Fibroblast of lung (primary cell): ENCODE results near the gene MSGN1. TPM values are rescaled to one million over a fixed set of nuclear protein-coding genes. Genes with fewer than 3 reads are reported as not detected.

Source experiments
- DNase-seq, 2 donors: peaks; one replicate each; pipeline versions ENCODE4 v3.0.0 to v3.0.0-alpha.2; 2010; ENCODE audit warnings: low read depth in 2 of 2
- H2AFZ ChIP-seq: 2 replicates; pipeline ENCODE4 v1.5.1; 2012; ENCODE audit warnings: low read length, control low read depth, inconsistent platforms
- H3K27ac ChIP-seq: 2 replicates; pipeline ENCODE4 v1.5.1; 2011; ENCODE audit warnings: low read length, control low read depth; ENCODE audit not compliant: insufficient read depth
- H3K27me3 ChIP-seq: 2 replicates; pipeline ENCODE4 v1.5.1; 2011; ENCODE audit warnings: mild to moderate bottlenecking, low read length; ENCODE audit not compliant: control insufficient read depth, insufficient read depth
- H3K36me3 ChIP-seq: 2 replicates; pipeline ENCODE4 v1.5.1; 2011; ENCODE audit warnings: low read length; ENCODE audit not compliant: control insufficient read depth, insufficient read depth
- H3K4me1 ChIP-seq: 2 replicates; pipeline ENCODE4 v1.5.1; 2011; ENCODE audit warnings: low read length; ENCODE audit not compliant: control insufficient read depth, insufficient read depth; ENCODE audit errors: extremely low read depth
- H3K4me2 ChIP-seq: 2 replicates; pipeline ENCODE4 v1.5.1; 2011; ENCODE audit warnings: low read length, control low read depth; ENCODE audit not compliant: insufficient read depth; ENCODE audit errors: extremely low read depth
- H3K4me3 ChIP-seq, 4 experiments: fragments of 200-600 bp in 1 of 4; sonication (generic) in 1 of 4; replicated peaks in 1 of 4; 2 replicates each; pipeline ENCODE4 v1.5.1; 2011 to 2016; ENCODE audit warnings: low read length in 4 of 4, low read depth in 3 of 4, mild to moderate bottlenecking in 3 of 4, control low read depth in 2 of 4, inconsistent platforms in 1 of 4, mixed read lengths in 1 of 4; ENCODE audit not compliant: insufficient read depth in 1 of 4; ENCODE audit errors: control extremely low read depth in 1 of 4
- H3K79me2 ChIP-seq: 2 replicates; pipeline ENCODE4 v1.5.1; 2012; ENCODE audit warnings: mild to moderate bottlenecking, low read length, inconsistent platforms; ENCODE audit not compliant: control insufficient read depth, insufficient read depth
- H3K9ac ChIP-seq: 2 replicates; pipeline ENCODE4 v1.5.1; 2011; ENCODE audit warnings: mild to moderate bottlenecking, low read length, control low read depth; ENCODE audit not compliant: insufficient read depth
- H3K9me3 ChIP-seq: 2 replicates; pipeline ENCODE4 v1.5.1; 2012; ENCODE audit warnings: low read depth, low read length; ENCODE audit not compliant: control insufficient read depth, insufficient read depth
- H4K20me1 ChIP-seq: 2 replicates; pipeline ENCODE4 v1.5.1; 2011; ENCODE audit warnings: low read length; ENCODE audit not compliant: control insufficient read depth, insufficient read depth; ENCODE audit errors: extremely low read depth
- EZH2 ChIP-seq: IDR thresholded peaks from 2 replicates; pipeline ENCODE4 v1.5.1; 2012; ENCODE audit warnings: low read length, control low read depth, mild to moderate bottlenecking; ENCODE audit errors: missing control alignments
- polyA plus RNA-seq, 2 donors: library from polyadenylated mRNA; depleted of rRNA in 1 of 2; stranded (reverse) in 1 of 2; unstranded in 1 of 2; fragments of >200 nt; gene quantifications; 2 replicates each; pipeline ENCODE4 v1.2.1, GENCODE V29; 2011 to 2012; ENCODE audit warnings: missing spikeins in 1 of 2
- total RNA-seq: library from RNA; depleted of rRNA; stranded (reverse); fragments of >200 nt; gene quantifications from 2 replicates; pipeline ENCODE4 v1.2.1, GENCODE V29; 2014
- TF ChIP-seq, protein P1 (sequence below), 2 donors: IDR thresholded peaks in 1 of 2; conservative IDR thresholded peaks in 1 of 2; 1 replicate in 1 of 2; 2 replicates in 1 of 2; pipeline ENCODE4 v1.5.1; 2011 to 2012; ENCODE audit warnings: low read length in 2 of 2, control low read depth in 1 of 2, inconsistent platforms in 1 of 2, low read depth in 1 of 2, mild to moderate bottlenecking in 1 of 2

MSGN1 gene
- total and polyA plus RNA-seq, 2 donors (not counting 1 experiment from before 2014, with no cell fraction given): not detected

DNA sequence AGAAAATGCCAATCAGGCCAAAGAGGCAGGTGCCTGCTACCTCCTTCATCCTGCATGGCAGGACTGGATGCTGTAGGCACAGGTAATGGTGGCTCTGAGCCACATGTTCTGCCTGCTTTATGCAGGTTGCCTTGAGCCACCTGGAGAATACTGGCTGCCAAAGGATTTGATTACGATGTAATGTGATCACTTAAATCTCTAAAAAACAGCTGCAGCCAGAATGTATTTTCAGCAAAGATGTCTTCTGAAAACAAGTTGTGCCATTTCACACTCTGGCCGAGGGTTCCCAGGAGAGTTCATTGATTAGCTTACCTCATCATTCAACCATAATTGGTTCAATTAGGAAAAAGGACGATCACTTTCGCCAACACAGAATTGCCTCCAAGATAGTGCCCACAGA, 17.9 kb upstream of the MSGN1 start:
- Histone ChIP-seq H3K27ac (no peak overlapping the region), H2AFZ (no peak overlapping the region), H3K79me2 (no peaks in the 10 kb centered on the region), H3K4me3 (no peak overlapping the region), H4K20me1 (no peaks in the 10 kb centered on the region), H3K36me3 (no peaks in the 10 kb centered on the region), H3K9me3 (no peaks in the 10 kb centered on the region), H3K27me3 (peaks cover 2% of the 10 kb centered on the region), H3K9ac (no peak overlapping the region), H3K4me2 (no peak overlapping the region), H3K4me1 (no peaks in the 10 kb centered on the region)
- DNase-seq: no peak
- TF ChIP-seq, protein P1, sequence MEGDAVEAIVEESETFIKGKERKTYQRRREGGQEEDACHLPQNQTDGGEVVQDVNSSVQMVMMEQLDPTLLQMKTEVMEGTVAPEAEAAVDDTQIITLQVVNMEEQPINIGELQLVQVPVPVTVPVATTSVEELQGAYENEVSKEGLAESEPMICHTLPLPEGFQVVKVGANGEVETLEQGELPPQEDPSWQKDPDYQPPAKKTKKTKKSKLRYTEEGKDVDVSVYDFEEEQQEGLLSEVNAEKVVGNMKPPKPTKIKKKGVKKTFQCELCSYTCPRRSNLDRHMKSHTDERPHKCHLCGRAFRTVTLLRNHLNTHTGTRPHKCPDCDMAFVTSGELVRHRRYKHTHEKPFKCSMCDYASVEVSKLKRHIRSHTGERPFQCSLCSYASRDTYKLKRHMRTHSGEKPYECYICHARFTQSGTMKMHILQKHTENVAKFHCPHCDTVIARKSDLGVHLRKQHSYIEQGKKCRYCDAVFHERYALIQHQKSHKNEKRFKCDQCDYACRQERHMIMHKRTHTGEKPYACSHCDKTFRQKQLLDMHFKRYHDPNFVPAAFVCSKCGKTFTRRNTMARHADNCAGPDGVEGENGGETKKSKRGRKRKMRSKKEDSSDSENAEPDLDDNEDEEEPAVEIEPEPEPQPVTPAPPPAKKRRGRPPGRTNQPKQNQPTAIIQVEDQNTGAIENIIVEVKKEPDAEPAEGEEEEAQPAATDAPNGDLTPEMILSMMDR (conservative IDR thresholded peaks at IDR 0.05 in 1 of 2, IDR thresholded peaks at IDR 0.05 in 1 of 2; ENCODE audit: low read depth in 1 of 2, low read length in 2 of 2): no peak
- TF ChIP-seq EZH2: no peak

DNA sequence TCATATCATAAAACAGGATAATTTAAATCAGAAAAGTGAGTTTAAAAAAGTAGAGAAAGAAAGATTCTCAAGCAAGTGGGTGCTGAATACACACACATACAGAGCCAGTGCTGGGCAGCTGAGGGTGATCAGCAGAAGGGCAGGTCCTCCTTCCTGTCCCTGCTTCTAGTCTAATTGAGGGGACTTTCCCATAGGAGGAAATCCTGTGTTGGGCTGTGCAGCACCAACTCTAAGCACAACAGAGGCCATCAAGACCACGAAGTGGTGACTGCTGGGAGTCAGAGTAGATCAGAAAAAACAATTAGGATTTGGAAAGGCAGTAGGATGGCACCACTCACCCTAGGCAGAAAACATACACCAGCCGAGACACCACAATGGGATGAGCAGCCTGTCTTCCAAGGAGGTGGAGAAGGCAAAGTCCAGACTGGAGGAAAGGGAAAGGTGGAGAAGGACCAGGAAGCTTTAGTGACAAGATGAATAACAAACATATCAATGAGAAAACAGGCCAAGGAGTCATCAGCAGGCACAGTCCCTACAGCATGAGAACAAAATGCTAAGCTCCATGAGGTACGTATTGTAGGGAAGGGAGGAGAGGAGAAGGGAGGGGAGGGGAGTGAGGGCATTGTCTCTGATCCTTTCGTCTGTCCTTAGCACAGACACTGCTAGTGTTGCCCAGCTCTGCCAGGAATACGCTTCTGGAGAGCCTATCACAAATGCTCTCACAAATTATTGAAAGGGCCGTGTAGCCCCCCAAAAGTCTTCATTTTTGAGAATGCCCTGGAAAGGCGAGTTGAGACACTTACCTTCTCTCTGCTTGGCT, 16.7 kb upstream of the MSGN1 start:
- H3K79me2 ChIP-seq: no peaks in the 10 kb centered on the region
- H2AFZ ChIP-seq: no peak overlapping the region
- no peaks in the 10 kb centered on the region for H3K36me3 ChIP-seq
- TF ChIP-seq EZH2: no peak
- TF ChIP-seq, protein P1 (conservative IDR thresholded peaks at IDR 0.05 in 1 of 2, IDR thresholded peaks at IDR 0.05 in 1 of 2; ENCODE audit: low read depth in 1 of 2, low read length in 2 of 2): no peak
- no peak overlapping the region for H3K27ac ChIP-seq
- no peaks in the 10 kb centered on the region for H3K4me1 ChIP-seq
- no peaks in the 10 kb centered on the region for H4K20me1 ChIP-seq
- no peak overlapping the region for H3K4me3 ChIP-seq
- peaks cover 2% of the 10 kb centered on the region for H3K27me3 ChIP-seq
- no peak overlapping the region for H3K9ac ChIP-seq
- H3K4me2 ChIP-seq: no peak overlapping the region
- no peaks in the 10 kb centered on the region for H3K9me3 ChIP-seq
- no peak for DNase-seq

DNA sequence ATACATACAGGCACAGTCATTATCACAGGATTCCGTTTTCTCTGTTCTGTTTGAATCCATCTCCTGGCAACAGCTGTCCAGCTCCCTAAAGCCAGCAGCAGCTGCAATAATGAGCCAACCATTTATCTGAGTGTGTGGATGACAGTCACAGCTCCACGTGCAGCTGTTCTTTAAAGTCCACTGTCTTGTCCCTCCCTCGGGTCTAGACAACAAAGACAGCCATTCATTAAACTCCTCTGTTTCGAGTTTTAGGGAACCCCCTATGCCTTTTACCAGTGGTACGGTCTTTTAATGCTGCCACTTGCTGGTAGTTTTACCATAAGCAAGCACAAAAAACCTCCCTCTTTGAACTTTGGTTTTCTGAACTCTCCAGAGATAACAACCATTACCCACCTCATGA, 16.0 kb upstream of the MSGN1 start:
- Histone ChIP-seq H3K9ac (no peak overlapping the region), H3K79me2 (no peaks in the 10 kb centered on the region), H3K4me3 (no peak overlapping the region), H3K4me2 (no peak overlapping the region), H4K20me1 (no peaks in the 10 kb centered on the region), H3K4me1 (no peaks in the 10 kb centered on the region), H2AFZ (no peak overlapping the region), H3K9me3 (no peaks in the 10 kb centered on the region), H3K36me3 (no peaks in the 10 kb centered on the region), H3K27ac (no peak overlapping the region), H3K27me3 (peaks cover 2% of the 10 kb centered on the region)
- TF ChIP-seq, protein P1 (conservative IDR thresholded peaks at IDR 0.05 in 1 of 2, IDR thresholded peaks at IDR 0.05 in 1 of 2; ENCODE audit: low read depth in 1 of 2, low read length in 2 of 2): no peak
- TF ChIP-seq EZH2: no peak
- peak in 1 of 2 donors; percentile 48 for DNase-seq
